HepG2 (cell line): ENCODE results near the gene AGRN. TPM values are rescaled to one million over a fixed set of nuclear protein-coding genes. Genes with fewer than 3 reads are reported as not detected.

Experiments used
- AFF4 ChIP-seq: sonication (generic); formaldehyde crosslinking; IDR thresholded peaks from 2 replicates; pipeline ENCODE4 v1.4.0; 2020; ENCODE audit warnings: missing genetic modification reagents
- AKAP8 ChIP-seq: sonication (generic); formaldehyde crosslinking; IDR thresholded peaks from 2 replicates; pipeline ENCODE4 v1.5.1; 2020; ENCODE audit warnings: mild to moderate bottlenecking, missing genetic modification reagents
- BHLHE40 ChIP-seq: IDR thresholded peaks from 2 replicates; pipeline ENCODE4 v1.6.1; 2011; ENCODE audit warnings: low read length, improper control_type of control experiment
- FOSL1 ChIP-seq: sonication (generic); formaldehyde crosslinking; IDR thresholded peaks from 2 replicates; pipeline ENCODE4 v1.9.0; 2021; ENCODE audit warnings: missing genetic modification reagents, borderline replicate concordance
- MATR3 ChIP-seq: sonication (generic); formaldehyde crosslinking; IDR thresholded peaks from 2 replicates; pipeline ENCODE4 v1.4.0; 2020; ENCODE audit warnings: missing genetic modification reagents
- RBM39 ChIP-seq: fragments of 200-400 bp; formaldehyde crosslinking; IDR thresholded peaks from one replicate; pipeline ENCODE4 v1.6.1; 2018; ENCODE audit warnings: antibody characterized with exemption, mild to moderate bottlenecking, low read depth, low read length; ENCODE audit not compliant: poor library complexity, severe bottlenecking
- SCMH1 ChIP-seq: sonication (generic); formaldehyde crosslinking; IDR thresholded peaks from 2 replicates; pipeline ENCODE4 v1.9.0; 2021; ENCODE audit warnings: missing genetic modification reagents, mild to moderate bottlenecking, borderline replicate concordance
- SP2 ChIP-seq: sonication (generic); formaldehyde crosslinking; IDR thresholded peaks from 2 replicates; pipeline ENCODE4 v1.5.1; 2020; ENCODE audit warnings: mild to moderate bottlenecking, missing genetic modification reagents
- ZHX1 ChIP-seq: sonication (generic); formaldehyde crosslinking; IDR thresholded peaks from 2 replicates; pipeline ENCODE4 v1.8.1; 2022; ENCODE audit warnings: low read depth, mild to moderate bottlenecking, missing genetic modification reagents
- ZNF138 ChIP-seq: sonication (generic); formaldehyde crosslinking; IDR thresholded peaks from 2 replicates; pipeline ENCODE4 v1.5.0; 2020; ENCODE audit warnings: mild to moderate bottlenecking, low read depth, missing genetic modification reagents
- ZNF142 ChIP-seq: sonication (generic); formaldehyde crosslinking; IDR thresholded peaks from 2 replicates; pipeline ENCODE4 v1.4.0; 2020; ENCODE audit warnings: missing genetic modification reagents
- ZNF274 ChIP-seq: sonication (generic); formaldehyde crosslinking; IDR thresholded peaks from 2 replicates; pipeline ENCODE4 v1.5.1; 2020; ENCODE audit warnings: mild to moderate bottlenecking, missing genetic modification reagents
- ZNF567 ChIP-seq: sonication (generic); formaldehyde crosslinking; IDR thresholded peaks from 2 replicates; pipeline ENCODE4 v1.8.1; 2023; ENCODE audit warnings: mild to moderate bottlenecking, missing genetic modification reagents, borderline replicate concordance
- ZNF605 ChIP-seq: sonication (generic); formaldehyde crosslinking; IDR thresholded peaks from 2 replicates; pipeline ENCODE4 v1.8.0; 2022; ENCODE audit warnings: mild to moderate bottlenecking, missing genetic modification reagents
- ZNF747 ChIP-seq: sonication (generic); formaldehyde crosslinking; IDR thresholded peaks from 2 replicates; pipeline ENCODE4 v1.8.1; 2023; ENCODE audit warnings: missing genetic modification reagents, mild to moderate bottlenecking, borderline replicate concordance
- ZNF883 ChIP-seq: sonication (generic); formaldehyde crosslinking; IDR thresholded peaks from 2 replicates; pipeline ENCODE4 v1.5.1; 2020; ENCODE audit warnings: mild to moderate bottlenecking, missing genetic modification reagents; ENCODE audit errors: not compliant biosample characterization
- polyA plus RNA-seq, 8 experiments: library from polyadenylated mRNA; depleted of rRNA in 3 of 8; stranded (reverse) in 7 of 8; unstranded in 1 of 8; fragments of >200 nt; fragmentation: Illumina TruSeq in 4 of 8; extraction: Trizol in 4 of 8; gene quantifications; 2 replicates each; pipeline versions ENCODE4 v1.2.1 to v1.2.3, GENCODE V29; 2011 to 2016; ENCODE audit warnings: low read depth in 4 of 8, missing spikeins in 1 of 8, mixed read lengths in 1 of 8; ENCODE audit not compliant: insufficient read depth in 1 of 8
- total RNA-seq, 5 experiments: library from RNA; depleted of rRNA; stranded (reverse); fragments of >200 nt; fragmentation: Illumina TruSeq; extraction: Trizol; gene quantifications; 2 replicates each; pipeline ENCODE4 v1.2.3, GENCODE V29; 2016; ENCODE audit warnings: low read depth in 1 of 5

AGRN gene
- total and polyA plus RNA-seq, 2 of the 13 experiments (the other 11 are each of a cell fraction or from before 2014, with no cell fraction given): 29.8 to 65.2 TPM

- no peak for TF ChIP-seq ZHX1 (CRISPR knock-in tag)
- no peak for TF ChIP-seq ZNF138 (CRISPR knock-in tag)
- no peak for TF ChIP-seq AFF4 (CRISPR knock-in tag)
- TF ChIP-seq ZNF567 (CRISPR knock-in tag): no peak
- no peak for TF ChIP-seq ZNF747 (CRISPR knock-in tag)
- no peak for TF ChIP-seq FOSL1 (CRISPR knock-in tag)
- TF ChIP-seq ZNF142 (CRISPR knock-in tag): no peak
- no peak for TF ChIP-seq ZNF274
- TF ChIP-seq SCMH1 (CRISPR knock-in tag): no peak
- TF ChIP-seq MATR3 (CRISPR knock-in tag): no peak
- peak; percentile 29 for TF ChIP-seq ZNF883
- no peak for TF ChIP-seq SP2 (CRISPR knock-in tag)
- no peak for TF ChIP-seq BHLHE40
- TF ChIP-seq ZNF605 (CRISPR knock-in tag): no peak
- no peak for TF ChIP-seq AKAP8 (CRISPR knock-in tag)
- no peak for TF ChIP-seq RBM39
These were observed 17.7 kb downstream of the AGRN start (continued) for GRCh38 chr1:1037366-1038327.
